Activated CD4-positive, alpha-beta memory T cell treated with anti-CD3 and anti-CD28 coated beads, Interleukin-2, amount 10 ng/mL, durations not matched to agents 7 days and 5 days (primary cell): ENCODE measurements around the gene GALK2. TPM values are rescaled to one million over a fixed set of nuclear protein-coding genes. Genes with fewer than 3 reads are reported as not detected.
"Not testable (repeated sequence)": the region's sequence is repeated elsewhere in the genome, so short reads cannot be mapped to it uniquely, and the experiment has no call there.

Experiments
- CTCF ChIA-PET: fragments of 350-600 bp; sonication (Branson Sonifier 250); formaldehyde crosslinking; loops from one replicate; lab custom pipeline; 2021; ENCODE audit warnings: antibody characterized with exemption, inconsistent platforms; lab: Charles Lee
- POLR2A ChIA-PET: fragments of 350-600 bp; sonication (Branson Sonifier 250); formaldehyde crosslinking; loops from one replicate; lab custom pipeline; 2021; ENCODE audit warnings: antibody characterized with exemption; lab: Charles Lee
- DNase-seq: peaks from one replicate; pipeline ENCODE4 v3.0.0-alpha.2; 2020
- H3K27ac Mint-ChIP-seq: one replicate; pipeline ENCODE4 v1.8.0; 2021; ENCODE audit warnings: mild to moderate bottlenecking, mixed read lengths
- H3K27me3 Mint-ChIP-seq: one replicate; pipeline ENCODE4 v1.8.0; 2021; ENCODE audit warnings: mixed read lengths
- H3K36me3 Mint-ChIP-seq: one replicate; pipeline ENCODE4 v1.8.0; 2021; ENCODE audit warnings: low read depth, mixed read lengths
- H3K4me1 Mint-ChIP-seq: one replicate; pipeline ENCODE4 v1.8.0; 2021; ENCODE audit warnings: mixed read lengths
- H3K4me3 Mint-ChIP-seq: one replicate; pipeline ENCODE4 v1.8.0; 2021; ENCODE audit warnings: mild to moderate bottlenecking, mixed read lengths
- H3K9me3 Mint-ChIP-seq: one replicate; pipeline ENCODE4 v1.8.0; 2021; ENCODE audit warnings: mixed read lengths
- total RNA-seq, 2 experiments: library from RNA; stranded (reverse); gene quantifications; one replicate each; pipeline ENCODE4 v1.2.3, GENCODE V29; 2021

The GALK2 gene
- total RNA-seq, 2 experiments from 2014 or later: 30.0 to 31.5 TPM

- no peak overlapping the region for H3K27ac Mint-ChIP-seq
- DNase-seq: no peak
- ChIA-PET POLR2A (no interaction called here), CTCF (no interaction called here)
- no peak overlapping the region for H3K4me3 Mint-ChIP-seq
- H3K27me3 Mint-ChIP-seq: no peaks in the 10 kb centered on the region
- no peaks in the 10 kb centered on the region for H3K4me1 Mint-ChIP-seq
- peaks cover 11% of the 10 kb centered on the region for H3K9me3 Mint-ChIP-seq
- H3K36me3 Mint-ChIP-seq: peaks cover 21% of the 10 kb centered on the region
Observed at GRCh38 chr15:49343546-49343945, 173.5 kb downstream of the GALK2 start.

GRCh38 chr15:49354439-49354838 lies 184.4 kb downstream of the GALK2 start:
- H3K27ac Mint-ChIP-seq, H3K4me1 Mint-ChIP-seq, H3K4me3 Mint-ChIP-seq, POLR2A ChIA-PET, H3K27me3 Mint-ChIP-seq, CTCF ChIA-PET, DNase-seq, H3K36me3 Mint-ChIP-seq, H3K9me3 Mint-ChIP-seq: not testable (repeated sequence)

- Mint-ChIP-seq H3K36me3 (no peaks in the 10 kb centered on the region), H3K9me3 (peaks cover 5% of the 10 kb centered on the region), H3K27me3 (no peaks in the 10 kb centered on the region), H3K4me1 (no peaks in the 10 kb centered on the region), H3K4me3 (no peak overlapping the region), H3K27ac (no peak overlapping the region)
- ChIA-PET POLR2A (no interaction called here), CTCF (no interaction called here)
- no peak for DNase-seq
Observed at GRCh38 chr15:49361370-49361769, 191.3 kb downstream of the GALK2 start.

- ChIA-PET CTCF (no interaction called here), POLR2A (no interaction called here)
- Mint-ChIP-seq H3K9me3 (peaks cover 3% of the 10 kb centered on the region), H3K36me3 (no peaks in the 10 kb centered on the region), H3K27ac (no peak overlapping the region), H3K4me3 (no peak overlapping the region), H3K27me3 (no peaks in the 10 kb centered on the region), H3K4me1 (no peaks in the 10 kb centered on the region)
- DNase-seq: no peak
Observed at GRCh38 chr15:49366496-49366895, 196.4 kb downstream of the GALK2 start.

GRCh38 chr15:49370782-49371181 lies 200.7 kb downstream of the GALK2 start:
- ChIA-PET POLR2A (no interaction called here), CTCF (no interaction called here)
- peaks cover 3% of the 10 kb centered on the region for H3K9me3 Mint-ChIP-seq
- H3K27ac Mint-ChIP-seq: no peak overlapping the region
- no peak overlapping the region for H3K4me3 Mint-ChIP-seq
- no peaks in the 10 kb centered on the region for H3K27me3 Mint-ChIP-seq
- no peak for DNase-seq
- H3K4me1 Mint-ChIP-seq: no peaks in the 10 kb centered on the region
- no peaks in the 10 kb centered on the region for H3K36me3 Mint-ChIP-seq

GRCh38 chr15:49372366-49372765 lies 202.3 kb downstream of the GALK2 start:
- peaks cover 4% of the 10 kb centered on the region for H3K27me3 Mint-ChIP-seq
- no peaks in the 10 kb centered on the region for H3K36me3 Mint-ChIP-seq
- no peak overlapping the region for H3K4me3 Mint-ChIP-seq
- ChIA-PET POLR2A (no interaction called here), CTCF (no interaction called here)
- H3K27ac Mint-ChIP-seq: no peak overlapping the region
- no peak for DNase-seq
- no peaks in the 10 kb centered on the region for H3K9me3 Mint-ChIP-seq
- H3K4me1 Mint-ChIP-seq: no peaks in the 10 kb centered on the region

- no peak overlapping the region for H3K27ac Mint-ChIP-seq
- H3K4me1 Mint-ChIP-seq: no peaks in the 10 kb centered on the region
- H3K4me3 Mint-ChIP-seq: no peak overlapping the region
- H3K27me3 Mint-ChIP-seq: peaks cover 12% of the 10 kb centered on the region
- CTCF ChIA-PET: no interaction called here
- POLR2A ChIA-PET: no interaction called here
- no peaks in the 10 kb centered on the region for H3K9me3 Mint-ChIP-seq
- no peak for DNase-seq
- no peaks in the 10 kb centered on the region for H3K36me3 Mint-ChIP-seq
Observed at GRCh38 chr15:49379996-49380395, 209.9 kb downstream of the GALK2 start.

- H3K27me3 Mint-ChIP-seq: peaks cover 12% of the 10 kb centered on the region
- H3K36me3 Mint-ChIP-seq: no peaks in the 10 kb centered on the region
- CTCF ChIA-PET: no interaction called here
- POLR2A ChIA-PET: no interaction called here
- no peak overlapping the region for H3K27ac Mint-ChIP-seq
- H3K4me3 Mint-ChIP-seq: no peak overlapping the region
- no peaks in the 10 kb centered on the region for H3K9me3 Mint-ChIP-seq
- no peaks in the 10 kb centered on the region for H3K4me1 Mint-ChIP-seq
- no peak for DNase-seq
Observed at GRCh38 chr15:49380912-49381311, 210.9 kb downstream of the GALK2 start.

Other genes with a start within 250 kb of the GALK2 start
- gene SHC4, start 206.3 kb upstream of the GALK2 start, total RNA-seq: 1 to 10 TPM; 1.9 to 2.8 TPM
- gene SECISBP2L, start 123.8 kb upstream of the GALK2 start, total RNA-seq: 10 to 100 TPM; 35.7 to 36.9 TPM
- gene COPS2, start 14.6 kb upstream of the GALK2 start, total RNA-seq: 10 to 100 TPM; 62.6 to 68.7 TPM